HG03103 (cell line): ENCODE measurements around the gene TRIM47.
"Not testable (repeated sequence)": the region's sequence is repeated elsewhere in the genome, so short reads cannot be mapped to it uniquely, and the experiment has no call there.

ENCODE experiments used
- ATAC-seq: cut with Tn5 transposase; IDR thresholded peaks from one replicate; pipeline ENCODE4 v1.9.1; 2021; ENCODE audit warnings: low read depth; ENCODE audit not compliant: unreplicated experiment

The TRIM47 gene

DNA sequence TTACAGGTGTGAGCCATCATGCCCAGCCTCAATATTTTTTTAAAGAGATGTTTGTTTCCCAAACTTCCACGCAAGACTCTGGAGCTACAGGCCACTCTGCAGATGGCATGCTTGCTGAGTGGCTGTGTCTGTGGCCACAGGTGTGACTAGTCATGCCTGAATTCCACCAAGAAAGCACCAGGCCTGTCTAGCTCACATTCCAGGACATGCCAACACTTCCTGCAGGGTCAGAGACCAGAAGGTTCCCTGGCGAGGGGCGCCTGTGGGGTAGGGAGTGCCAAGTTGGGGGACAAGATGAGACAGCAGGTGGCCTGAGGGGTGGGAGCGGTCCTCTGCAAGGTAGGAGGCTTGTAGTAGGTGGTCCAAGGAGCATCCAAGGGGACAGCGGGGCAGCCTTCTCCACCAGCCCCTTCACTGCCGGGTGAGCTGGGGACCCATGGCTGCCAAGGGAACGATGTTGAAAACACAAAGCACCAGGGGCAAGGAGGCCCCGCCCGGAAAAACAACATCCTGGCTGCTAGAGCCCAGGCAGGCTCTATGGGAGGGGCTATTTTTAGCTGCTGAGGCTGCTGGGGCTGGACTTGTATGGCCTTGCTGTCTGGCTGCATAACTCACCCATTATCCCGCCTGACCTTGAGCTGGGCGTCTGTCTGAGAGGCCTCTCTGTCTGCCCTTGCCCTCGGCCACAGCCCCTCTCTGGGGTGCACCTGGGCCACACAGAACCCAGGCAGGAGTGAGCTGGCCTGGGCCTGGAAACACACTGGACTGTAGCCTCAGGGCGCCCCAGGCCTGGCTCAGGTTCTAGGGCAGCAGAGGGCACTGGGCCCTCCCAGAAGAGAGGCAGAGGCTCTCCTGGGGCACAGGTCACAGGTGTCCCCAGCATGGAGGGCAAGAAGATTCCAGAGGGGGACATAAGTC lies 5.7 kb downstream of the TRIM47 start:
- no peak for ATAC-seq

- not testable (repeated sequence) for ATAC-seq
Observed at GRCh38 chr17:75870228-75870627, 8.2 kb downstream of the TRIM47 start.

DNA sequence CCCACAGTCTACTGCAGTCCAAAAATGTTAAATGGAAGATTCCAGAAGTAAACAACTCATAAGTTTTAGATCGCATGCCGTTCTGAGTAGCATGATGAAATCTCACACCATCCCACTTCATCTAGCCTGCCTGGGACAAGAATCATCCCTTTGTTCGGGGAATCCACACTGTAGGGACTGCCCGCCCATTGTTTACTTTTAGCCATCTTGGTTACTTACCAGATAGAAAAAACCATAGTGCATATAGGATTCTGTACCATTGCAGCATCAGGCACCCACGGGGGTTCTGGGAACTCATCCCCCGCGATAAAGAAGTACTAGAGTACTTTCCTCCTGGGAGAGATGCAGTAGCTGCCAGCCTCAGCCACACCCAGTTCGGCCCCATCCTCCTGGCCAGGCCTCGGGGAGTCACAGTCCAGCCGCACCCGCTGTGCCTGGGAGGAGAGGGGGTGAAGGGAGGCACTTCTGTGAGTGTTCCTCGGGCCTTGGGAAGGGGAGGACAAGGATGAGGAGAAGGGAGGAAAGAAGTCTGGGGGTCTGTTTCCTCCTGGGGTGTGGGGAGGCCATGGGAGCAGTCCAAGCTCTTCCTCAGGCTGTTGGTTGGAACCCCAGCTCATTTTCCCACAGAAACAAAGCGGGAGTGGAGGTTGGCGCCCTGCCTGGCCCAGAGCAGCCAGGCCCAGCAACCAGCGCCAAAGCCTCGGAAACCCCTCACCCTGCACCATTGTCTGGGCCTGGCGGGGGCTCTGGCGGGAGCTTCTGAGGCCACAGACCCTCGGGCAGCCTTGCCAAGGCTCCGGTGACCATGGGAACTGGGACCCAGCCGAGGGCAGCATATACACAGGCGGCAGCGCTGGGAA lies 8.9 kb downstream of the TRIM47 start:
- ATAC-seq = no peak

DNA sequence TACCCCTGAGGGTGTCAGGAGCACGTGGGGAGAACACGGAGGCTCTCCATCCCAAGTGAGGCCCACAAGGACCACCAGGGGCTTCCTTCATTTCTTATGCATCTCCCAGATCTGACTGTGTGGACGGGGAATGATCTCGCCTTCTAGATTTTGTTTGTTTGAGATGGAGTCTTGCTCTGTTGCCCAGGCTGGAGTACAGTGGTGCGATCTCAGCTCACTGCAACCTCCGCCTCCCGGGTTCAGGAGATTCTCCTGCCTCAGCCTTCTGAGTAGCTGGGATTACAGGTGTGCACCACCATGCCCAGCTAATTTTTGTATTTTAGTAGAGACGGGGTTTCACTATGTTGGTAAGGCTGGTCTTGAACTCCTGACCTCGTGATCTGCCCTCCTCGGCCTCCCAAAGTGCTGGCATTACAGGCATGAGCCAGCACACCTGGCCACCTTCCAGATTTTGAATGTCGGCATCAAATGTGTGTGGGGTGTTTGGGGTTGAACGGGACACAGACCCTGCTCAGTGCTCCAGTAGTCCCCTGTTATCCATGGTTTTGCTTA lies 9.6 kb downstream of the TRIM47 start:
- ATAC-seq = not testable (repeated sequence)

DNA sequence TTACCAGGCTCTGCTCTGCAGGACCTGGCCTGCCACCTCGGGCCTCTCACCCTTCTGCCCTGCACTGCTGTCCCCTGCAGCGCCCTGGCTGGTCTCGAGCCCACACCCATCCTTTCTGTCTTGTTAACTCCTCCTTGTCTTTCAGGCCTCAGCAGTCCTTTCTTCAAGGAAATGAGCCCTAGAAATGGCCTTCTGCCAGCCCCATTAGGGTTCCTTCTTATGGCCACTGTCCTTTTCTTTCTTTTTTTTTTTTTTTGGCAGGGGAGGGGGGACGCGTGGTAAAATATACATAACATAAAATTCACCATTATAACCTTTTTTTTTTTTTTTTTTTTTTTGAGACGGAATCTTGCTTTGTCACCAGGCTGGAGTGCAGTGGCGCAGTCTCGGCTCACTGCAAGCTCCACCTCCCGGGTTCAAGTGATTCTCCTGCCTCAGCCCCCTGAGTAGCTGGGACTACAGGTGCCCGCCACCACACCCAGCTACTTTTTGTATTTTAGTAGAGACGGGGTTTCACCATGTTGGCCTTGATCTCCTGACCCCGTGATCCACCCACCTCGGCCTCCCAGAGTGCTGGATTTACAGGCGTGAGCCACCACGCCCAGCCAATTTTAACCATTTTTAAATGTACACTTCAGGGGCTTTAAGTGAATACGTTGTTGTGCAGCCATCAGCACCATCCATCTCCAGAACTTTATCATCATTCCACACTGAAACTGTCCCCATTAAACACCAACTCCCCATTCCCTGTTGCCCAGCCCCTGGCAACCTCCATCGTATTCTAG lies 12.8 kb downstream of the TRIM47 start:
- ATAC-seq = not testable (repeated sequence)

DNA sequence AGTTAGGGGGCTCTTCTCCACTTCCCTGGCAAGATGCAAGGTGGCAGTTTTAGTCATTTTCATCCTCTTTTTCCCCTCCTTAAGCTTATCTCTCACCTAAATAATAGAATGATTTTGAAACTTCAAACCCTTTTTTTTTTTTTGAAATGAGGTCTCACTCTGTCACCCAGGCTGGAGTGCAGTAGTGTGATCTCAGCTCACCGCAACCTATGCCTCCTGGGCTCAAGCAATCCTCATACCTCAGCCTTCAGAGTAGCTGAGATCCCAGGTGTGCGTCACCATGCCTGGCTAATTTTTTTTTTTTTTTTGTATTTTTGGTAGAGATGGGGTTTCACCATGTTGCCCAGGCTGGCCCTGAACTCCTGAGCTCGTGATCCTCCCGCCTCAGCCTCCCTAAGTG lies 13.5 kb downstream of the TRIM47 start:
- ATAC-seq = not testable (repeated sequence)

DNA sequence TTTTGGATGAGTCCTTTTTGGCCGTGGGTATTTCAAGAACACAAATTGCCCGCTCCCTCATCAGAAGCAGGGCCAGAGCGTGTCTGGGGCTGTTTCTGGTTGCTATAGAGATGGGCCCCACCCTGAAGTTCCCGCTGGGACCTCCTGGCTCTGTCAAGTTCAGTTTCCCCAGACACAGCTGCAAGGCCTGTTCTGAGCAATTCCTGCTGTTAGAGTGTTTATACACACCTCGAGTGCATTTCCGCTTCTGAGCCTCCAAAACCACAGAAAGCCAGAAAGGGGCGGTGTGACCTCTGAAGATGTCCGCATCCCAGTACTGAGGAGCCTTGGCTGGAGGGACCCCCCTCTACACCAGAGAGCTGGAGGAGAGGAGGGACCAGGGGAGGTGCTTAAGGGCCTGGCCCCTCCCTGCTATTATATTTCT lies 13.9 kb downstream of the TRIM47 start:
- ATAC-seq = peak; percentile 82

GRCh38 chr17:75861927-75862317 lies 16.5 kb downstream of the TRIM47 start:
- ATAC-seq = no peak

DNA sequence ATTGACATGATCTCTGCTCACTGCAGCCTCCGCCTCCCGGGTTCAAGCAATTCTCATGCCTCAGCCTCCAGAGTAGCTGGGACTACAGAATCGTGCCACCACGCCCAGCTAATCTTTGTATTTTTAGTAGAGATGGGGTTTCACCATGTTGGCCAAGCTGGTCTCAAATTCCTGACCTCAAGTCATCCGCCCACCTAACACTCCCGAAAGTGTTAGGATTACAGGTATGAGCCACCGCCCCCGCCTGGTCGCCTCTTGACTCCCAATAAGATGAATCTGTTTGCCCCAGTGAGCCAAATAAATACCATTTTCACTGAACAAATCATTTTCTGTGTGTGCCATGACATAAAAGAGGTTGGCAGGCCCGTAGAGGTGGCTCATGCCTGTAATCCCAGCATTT lies 19.0 kb downstream of the TRIM47 start:
- ATAC-seq = not testable (repeated sequence)

DNA sequence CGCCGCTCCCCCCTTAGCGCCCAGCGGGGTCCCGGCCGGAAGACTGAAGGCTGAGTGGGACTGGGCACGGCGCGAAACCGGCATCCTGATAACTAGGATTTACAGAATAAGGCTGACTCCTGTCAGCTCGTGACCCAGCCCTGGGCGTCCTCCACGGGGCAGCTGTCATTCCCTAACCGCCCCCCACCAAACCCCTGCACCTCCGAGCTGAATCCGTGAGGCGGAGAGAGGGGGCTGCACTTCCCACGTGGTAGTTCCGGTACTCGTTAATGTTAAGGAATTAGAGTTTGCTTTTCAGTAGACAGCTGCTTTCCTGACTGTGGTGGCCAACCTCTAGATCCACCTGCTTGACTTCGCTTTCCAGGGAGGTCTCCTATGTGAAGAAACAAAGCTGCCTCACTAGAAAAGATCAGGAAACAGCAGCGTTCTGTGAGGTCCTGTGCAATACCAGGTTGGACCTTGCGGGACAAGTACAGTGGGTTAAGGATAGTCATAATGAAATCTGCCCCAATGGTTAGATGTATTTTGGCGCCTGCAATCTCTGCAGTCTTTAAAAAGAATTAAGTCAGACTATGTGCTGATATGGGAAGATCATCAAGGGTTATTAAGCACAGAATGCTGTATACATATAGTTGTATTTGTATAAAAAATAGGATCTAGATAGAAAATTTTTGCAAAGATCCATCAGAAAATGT lies 22.2 kb downstream of the TRIM47 start:
- ATAC-seq = peak; percentile 15

DNA sequence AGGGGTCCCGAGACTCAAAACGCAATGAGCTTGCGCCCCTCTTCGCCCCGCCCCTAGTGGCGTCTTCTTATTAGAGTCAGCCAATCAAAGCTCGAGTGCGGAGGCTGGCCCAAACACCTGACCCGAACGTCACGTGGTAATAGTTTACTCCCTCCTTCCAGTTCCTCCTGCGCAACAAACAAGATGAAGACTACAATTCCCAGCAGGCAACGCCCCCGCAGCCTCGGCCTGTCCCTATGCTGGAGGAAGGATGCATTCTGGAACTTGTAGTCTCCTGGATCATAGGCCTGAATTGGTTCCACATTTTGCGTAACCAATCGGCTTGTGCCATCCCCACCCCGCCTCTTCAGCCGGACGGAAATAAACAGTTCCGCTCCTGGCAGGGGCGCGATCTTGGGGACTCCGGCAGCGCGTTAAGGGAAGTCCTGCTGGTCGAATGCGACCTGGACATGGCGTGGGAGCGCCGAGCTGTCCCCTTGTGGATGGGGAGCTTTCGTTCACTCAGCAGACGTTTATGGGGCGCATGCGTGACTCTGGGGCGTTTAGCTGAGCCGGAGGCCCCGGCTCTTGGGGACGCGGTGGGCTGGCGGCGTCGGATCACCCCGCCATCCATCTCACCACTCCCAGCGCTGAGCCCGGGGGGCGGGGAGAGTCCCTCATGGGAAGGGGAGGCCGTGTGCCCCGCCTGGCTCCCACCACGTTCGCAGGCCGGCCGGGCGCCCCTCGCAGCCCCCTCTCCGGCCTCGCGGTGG lies 22.9 kb downstream of the TRIM47 start, which contains the start of gene WBP2:
WBP2 (minus strand) TSS at position 26 of the 752 bp plus-strand sequence. CDS start 38 bp downstream, outside the sequence.
- peak; percentile 78 for ATAC-seq

DNA sequence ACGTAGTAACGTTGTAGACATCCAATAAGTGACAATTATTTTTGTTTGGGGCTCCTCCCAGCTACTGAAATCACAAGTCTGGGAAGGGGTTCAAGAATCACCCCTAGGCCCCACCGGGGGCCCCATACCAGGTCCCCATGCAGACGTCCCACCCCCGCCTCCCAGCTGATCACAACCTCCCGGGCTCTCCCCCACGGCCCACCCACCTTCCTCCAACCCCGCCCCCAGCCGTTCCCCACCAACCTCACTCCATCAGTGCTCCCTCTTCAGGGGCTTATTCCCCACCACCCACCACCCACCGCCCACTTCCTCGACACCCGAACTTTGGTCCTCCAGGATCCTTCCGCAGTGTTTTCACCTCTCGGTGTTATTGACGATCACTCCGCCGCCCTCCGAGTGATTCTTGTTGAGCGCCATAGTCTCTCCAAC lies 23.5 kb downstream of the TRIM47 start:
- no peak for ATAC-seq

DNA sequence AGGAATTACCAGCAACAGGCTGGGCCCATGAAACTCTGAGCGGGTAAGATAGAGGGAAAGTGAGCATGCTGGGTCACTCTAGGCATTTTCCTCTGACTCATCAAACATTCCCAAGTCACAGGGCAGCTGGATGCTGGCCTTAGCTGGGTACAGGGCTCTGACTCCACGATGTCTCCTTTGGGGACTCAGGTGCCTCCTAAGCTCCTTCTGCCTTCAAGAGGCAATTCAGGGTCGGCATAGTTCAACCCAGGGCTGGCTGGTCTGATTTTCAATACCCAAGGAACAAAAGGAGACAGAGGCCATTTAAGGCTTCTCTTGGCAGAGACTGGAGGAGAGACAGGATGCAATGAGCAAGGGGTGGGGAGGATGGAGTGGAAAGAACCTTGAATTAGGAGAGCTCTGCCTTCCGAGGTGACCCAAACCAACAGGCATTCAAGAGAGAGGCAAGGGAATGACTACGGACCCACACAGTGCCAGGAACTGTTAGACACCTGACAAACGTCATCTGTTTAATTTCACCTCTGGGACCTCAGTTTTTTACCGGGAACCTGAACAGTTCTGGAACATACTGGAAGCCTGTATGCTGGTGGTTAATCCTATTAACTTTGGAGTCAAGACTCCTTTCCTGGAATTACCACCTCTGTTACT lies 24.2 kb downstream of the TRIM47 start:
- no peak for ATAC-seq

DNA sequence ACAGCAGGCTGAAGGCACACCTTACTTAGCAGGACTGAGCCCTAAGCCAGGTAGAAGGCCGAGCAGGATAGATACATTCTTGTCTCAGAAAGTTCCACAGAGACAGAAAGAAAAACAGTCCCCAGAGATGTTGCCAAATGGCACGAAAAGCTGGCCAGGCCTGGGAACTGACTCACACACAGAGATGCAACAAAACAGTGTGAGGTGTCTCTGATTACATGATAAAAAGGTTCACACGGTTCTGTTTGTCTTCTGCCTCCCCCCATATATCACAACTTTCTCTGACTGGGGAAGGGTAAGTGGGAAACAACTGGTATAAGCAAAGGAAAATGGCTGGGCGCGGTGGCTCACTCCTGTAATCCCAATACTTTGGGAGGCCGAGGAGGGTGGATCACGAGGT lies 24.9 kb downstream of the TRIM47 start:
- no peak for ATAC-seq

- not testable (repeated sequence) for ATAC-seq
Observed at GRCh38 chr17:75851693-75851991, 26.7 kb downstream of the TRIM47 start.

GRCh38 chr17:75850928-75851692 lies 27.3 kb downstream of the TRIM47 start:
- ATAC-seq = no peak

DNA sequence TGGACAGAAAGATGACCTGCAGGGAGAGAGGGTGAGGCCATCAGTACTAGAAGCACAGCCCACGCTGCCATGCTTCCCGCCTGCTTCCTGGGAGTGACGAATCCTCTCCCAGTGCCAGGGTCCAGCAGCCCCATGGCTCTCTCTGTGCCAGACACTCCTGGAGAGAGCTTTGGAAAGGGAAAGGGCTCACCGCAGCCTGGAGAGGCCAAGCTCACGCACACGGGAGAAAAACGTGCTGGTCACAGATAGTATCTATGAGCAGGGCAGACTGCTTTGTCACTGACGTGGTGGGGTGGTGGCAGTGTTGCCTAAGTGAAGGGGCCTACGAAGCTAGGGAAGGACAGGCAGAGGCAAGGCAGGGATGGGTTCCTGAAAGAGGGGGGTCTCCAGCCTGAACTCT lies 28.7 kb downstream of the TRIM47 start:
- no peak for ATAC-seq

- no peak for ATAC-seq
Observed at GRCh38 chr17:75849279-75849646, 29.1 kb downstream of the TRIM47 start.
